ENCODE measurements around the gene ABCA2.
A peak's percentile ranks its signal among the peaks of the same experiment; 100 is the strongest.

ABCA2 gene

GRCh38 chr9:137030006-137030405 is 2.0 kb upstream of the ABCA2 start:
- DNase-seq (ENCODE audit: low read depth in 2 of 2): no peak

- peak; percentile 70 to 77 for DNase-seq (ENCODE audit: low read depth in 2 of 2)
Observed at GRCh38 chr9:137029058-137029936, 1.3 kb upstream of the ABCA2 start.

- peak; percentile 55 to 56 for DNase-seq (ENCODE audit: low read depth in 2 of 2)
Observed at GRCh38 chr9:137028263-137029057, 423 bp upstream of the ABCA2 start.

- DNase-seq (ENCODE audit: low read depth in 2 of 2): no peak
Observed at GRCh38 chr9:137026828-137027227, 1.2 kb downstream of the ABCA2 start.

GRCh38 chr9:137026384-137026783 is 1.7 kb downstream of the ABCA2 start:
- DNase-seq (ENCODE audit: low read depth in 2 of 2): no peak

GRCh38 chr9:137025517-137025966 is 2.5 kb downstream of the ABCA2 start:
- no peak for DNase-seq (ENCODE audit: low read depth in 2 of 2)

GRCh38 chr9:137023583-137023991 is 4.5 kb downstream of the ABCA2 start:
- no peak for DNase-seq (ENCODE audit: low read depth in 2 of 2)

GRCh38 chr9:137023157-137023556 is 4.9 kb downstream of the ABCA2 start:
- no peak for DNase-seq (ENCODE audit: low read depth in 2 of 2)

GRCh38 chr9:137022662-137023008 is 5.4 kb downstream of the ABCA2 start:
- DNase-seq (ENCODE audit: low read depth in 2 of 2): no peak

GRCh38 chr9:137021979-137022661 is 5.9 kb downstream of the ABCA2 start:
- peak; percentile 79 to 81 for DNase-seq (ENCODE audit: low read depth in 2 of 2)

GRCh38 chr9:137021568-137021978 is 6.5 kb downstream of the ABCA2 start:
- DNase-seq (ENCODE audit: low read depth in 2 of 2): no peak

GRCh38 chr9:137020771-137021567 is 7.1 kb downstream of the ABCA2 start:
- no peak for DNase-seq (ENCODE audit: low read depth in 2 of 2)

GRCh38 chr9:137019891-137020683 is 8.0 kb downstream of the ABCA2 start:
- DNase-seq (ENCODE audit: low read depth in 2 of 2): no peak

- DNase-seq (ENCODE audit: low read depth in 2 of 2): no peak
Observed at GRCh38 chr9:137018761-137019559, 9.1 kb downstream of the ABCA2 start.

GRCh38 chr9:137017791-137018497 is 10.1 kb downstream of the ABCA2 start:
- DNase-seq (ENCODE audit: low read depth in 2 of 2): no peak

GRCh38 chr9:137017071-137017470 is 11.0 kb downstream of the ABCA2 start:
- no peak for DNase-seq (ENCODE audit: low read depth in 2 of 2)

- no peak for DNase-seq (ENCODE audit: low read depth in 2 of 2)
Observed at GRCh38 chr9:137016436-137016835, 11.6 kb downstream of the ABCA2 start.

- DNase-seq (ENCODE audit: low read depth in 2 of 2): no peak
Observed at GRCh38 chr9:137015976-137016375, 12.1 kb downstream of the ABCA2 start.

GRCh38 chr9:137015540-137015930 is 12.5 kb downstream of the ABCA2 start:
- DNase-seq (ENCODE audit: low read depth in 2 of 2): no peak
